ENCODE results near the gene THEM4.

The THEM4 gene

DNA sequence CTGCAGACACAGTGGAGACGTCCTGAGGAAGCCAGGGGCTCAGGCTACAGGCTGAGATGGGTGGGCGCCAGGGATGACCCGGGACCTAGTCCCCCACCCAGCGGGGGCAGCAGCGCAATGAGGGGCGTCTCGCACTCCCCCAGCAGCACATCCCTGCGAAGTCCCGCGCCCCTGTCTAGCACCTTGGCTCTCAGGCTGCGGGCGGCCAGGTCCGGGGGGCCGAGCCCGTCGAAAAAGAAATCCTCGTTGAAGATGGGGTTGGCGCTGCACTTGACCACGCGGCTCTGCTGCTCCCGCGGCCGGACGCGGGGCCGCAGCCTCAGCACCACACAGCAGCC is 71.5 kb downstream of the THEM4 start:
- no peak for DNase-seq (ENCODE audit: low read depth)

DNA sequence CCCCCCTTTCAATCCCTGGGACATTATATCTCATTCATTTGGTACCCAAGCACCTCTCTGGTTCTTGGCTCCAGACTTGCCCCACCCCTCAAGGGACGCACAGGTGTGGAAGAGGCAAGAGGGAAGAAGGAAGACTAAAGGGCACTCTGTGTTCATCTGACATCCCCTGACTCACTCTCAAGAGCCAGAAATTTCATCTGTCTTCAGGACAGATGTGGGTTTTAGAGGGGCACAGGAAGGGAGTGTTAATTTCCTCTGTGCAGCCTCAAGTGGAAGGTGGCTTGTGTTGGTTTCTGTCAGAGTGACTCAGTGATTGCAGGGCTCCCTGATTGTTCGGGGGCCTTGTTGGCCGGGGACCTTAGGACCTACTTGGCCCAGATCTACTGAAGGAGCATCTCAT is 72.1 kb downstream of the THEM4 start:
- DNase-seq (ENCODE audit: low read depth) = no peak

DNA sequence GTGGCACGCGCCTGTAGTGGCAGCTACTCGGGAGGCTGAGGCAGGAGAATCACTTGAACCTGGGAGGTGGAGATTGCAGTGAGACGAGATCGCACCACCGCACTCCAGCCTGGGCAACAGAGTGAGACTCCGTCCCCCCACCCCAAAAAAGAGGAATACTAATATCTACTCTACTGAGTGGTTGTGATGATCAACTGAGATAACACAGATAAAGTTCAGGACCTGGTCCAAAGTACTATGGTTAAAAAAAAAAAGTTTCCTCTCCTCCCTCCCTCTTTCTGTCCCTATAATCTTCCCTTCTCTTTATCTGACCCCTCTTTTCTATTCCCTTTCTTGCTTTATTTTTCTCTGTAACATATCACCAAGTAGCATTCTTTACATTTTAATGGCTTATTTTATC is 73.7 kb downstream of the THEM4 start:
- no peak for DNase-seq (ENCODE audit: low read depth)

DNA sequence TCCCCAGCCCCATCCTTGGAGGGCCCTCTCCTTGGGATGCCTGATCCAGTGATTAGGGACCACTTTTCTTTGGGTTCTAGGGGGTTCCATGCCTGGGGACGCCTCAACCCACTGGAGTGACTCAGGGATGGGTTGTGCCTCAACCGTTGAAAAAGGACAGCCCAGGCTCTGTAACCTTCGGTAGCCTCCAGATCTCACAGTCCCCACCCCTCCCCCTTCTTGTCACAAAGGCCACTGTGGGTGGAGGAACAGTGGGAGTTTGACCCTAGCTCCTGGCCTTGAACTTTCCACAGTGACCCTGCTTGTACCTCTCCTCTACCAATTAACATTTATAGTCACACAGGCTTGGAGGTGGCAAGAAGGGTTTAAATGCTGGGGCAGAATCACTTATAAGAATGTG is 75.1 kb downstream of the THEM4 start:
- DNase-seq (ENCODE audit: low read depth) = no peak

DNA sequence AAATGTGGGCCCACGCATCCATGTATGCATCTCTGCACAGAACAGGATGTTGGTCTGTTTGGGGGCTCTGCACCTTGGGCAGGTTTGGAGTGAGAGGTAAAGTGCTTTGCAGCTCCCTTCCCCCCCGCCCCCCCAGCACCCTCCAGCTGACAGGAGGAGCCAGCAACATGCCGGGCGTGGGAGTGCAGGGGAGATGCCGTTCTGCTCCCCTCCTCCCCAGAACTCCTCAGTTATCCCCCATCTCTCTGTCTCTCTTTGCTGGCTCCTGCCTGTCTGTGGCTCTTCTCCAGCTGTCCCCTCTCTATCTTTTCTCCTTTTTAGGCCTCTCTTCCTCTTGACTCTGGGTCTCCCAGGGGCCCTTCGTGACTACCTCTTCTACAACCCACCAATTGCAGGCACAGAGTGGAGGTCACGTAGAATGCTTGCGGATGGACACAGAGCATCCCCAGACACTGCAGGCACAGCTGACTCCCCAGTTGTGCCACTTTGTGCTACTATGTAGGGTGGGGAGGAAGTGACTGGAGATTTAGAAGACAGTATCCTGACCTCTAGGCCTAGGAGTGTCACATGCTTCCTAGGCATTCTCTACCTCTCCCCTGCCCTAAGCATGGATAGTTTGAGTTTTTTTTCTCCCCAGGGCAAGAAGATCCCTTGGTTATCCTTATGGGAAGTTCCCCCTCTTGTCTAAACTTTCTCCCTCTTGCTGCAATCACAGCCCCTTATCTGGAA is 76.0 kb downstream of the THEM4 start:
- DNase-seq (ENCODE audit: low read depth) = no peak

DNA sequence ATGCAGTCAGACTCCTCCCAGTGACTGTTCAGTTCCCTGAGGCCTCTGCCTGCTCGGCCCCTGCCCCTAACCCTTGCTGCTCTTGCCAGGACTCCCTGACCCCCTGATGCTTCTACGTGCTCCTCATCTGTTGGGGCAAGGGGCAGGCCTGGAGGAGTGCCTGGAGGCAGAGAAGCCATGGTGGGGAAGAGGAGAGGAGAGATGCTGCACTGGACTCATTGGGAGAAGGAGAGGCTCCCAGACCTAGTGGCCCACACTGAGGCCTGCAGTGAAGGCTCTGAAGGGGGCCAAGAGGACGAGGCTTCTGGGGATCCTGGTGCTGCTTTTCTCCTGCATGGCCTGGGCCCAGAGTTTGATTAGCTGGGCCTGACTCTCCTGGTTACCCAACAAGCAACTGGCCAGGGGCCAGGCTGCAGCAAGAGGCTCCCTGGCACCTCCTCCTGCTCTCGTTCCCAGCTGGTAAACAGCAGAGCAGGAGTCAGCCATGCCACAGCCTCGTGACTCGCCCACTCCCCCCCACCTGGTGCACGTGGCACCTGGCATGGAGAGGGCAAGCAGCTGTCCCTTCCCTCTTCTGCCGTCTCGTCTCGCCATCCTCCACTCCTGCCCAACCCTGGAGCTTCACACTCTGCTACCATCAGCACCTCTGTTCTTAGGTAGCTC is 76.9 kb downstream of the THEM4 start:
- DNase-seq (ENCODE audit: low read depth) = no peak

DNA sequence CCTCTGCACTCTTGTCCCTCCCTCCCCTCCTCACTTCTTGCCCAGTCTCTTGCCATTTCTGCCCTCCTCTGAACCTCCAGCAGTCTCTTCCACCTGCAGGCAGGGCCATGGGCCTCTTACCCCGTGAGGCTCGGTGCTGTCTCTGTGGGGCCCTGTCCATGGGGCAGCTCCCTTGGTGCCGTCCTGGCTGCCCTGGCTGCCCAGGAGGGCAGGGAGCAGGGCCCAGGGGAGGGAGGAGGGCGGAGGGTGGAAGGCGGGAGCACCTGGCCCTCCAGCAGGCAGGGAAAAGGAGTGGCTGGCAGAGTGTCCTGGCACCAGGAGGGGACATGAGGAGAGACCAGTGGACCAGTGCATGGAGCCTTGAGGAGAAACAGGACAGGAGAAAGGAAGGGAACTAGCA is 77.7 kb downstream of the THEM4 start, which contains the start of gene RORC:
RORC (minus strand) TSS at position 198 of the 400 bp plus-strand sequence; CDS start at position 160, 38 bp downstream.
- DNase-seq (ENCODE audit: low read depth) = no peak

DNA sequence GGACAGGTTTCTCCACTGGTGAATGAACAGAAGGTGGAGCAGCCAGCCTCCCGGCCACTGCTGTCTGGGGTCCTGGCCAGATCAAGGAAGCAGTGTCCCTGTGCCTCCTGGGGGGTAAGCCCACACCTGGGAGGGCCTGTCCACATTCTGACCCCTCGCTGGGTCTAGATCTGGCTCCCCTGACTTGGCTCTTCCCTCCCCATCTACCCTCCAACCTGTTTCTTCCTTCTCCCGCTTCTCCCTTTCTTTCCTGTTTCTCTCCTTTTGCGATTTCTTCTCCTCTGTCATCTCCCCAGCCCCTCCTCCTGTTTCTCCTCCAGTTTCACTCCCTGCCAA is 78.1 kb downstream of the THEM4 start:
- no peak for DNase-seq (ENCODE audit: low read depth)

DNA sequence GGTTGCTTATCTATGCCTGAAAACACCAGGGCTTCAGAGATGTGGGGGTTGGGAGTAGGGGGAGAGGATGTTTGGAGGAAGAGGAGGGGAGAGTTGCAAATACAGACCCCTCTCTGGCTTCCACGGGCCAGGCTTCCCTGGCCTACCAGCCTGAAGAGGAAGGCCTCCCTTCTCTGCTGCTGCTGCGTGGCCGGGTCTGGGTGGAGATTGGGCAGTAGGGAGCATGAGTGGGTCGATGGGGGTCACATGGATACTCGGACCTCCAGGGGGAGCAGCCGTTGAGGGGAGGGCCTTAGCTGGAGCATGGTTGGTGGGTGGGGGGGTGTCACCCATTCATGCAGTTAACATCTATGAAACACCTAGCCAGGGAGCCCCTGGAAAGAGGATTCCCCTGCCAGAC is 79.3 kb downstream of the THEM4 start:
- no peak for DNase-seq (ENCODE audit: low read depth)

DNA sequence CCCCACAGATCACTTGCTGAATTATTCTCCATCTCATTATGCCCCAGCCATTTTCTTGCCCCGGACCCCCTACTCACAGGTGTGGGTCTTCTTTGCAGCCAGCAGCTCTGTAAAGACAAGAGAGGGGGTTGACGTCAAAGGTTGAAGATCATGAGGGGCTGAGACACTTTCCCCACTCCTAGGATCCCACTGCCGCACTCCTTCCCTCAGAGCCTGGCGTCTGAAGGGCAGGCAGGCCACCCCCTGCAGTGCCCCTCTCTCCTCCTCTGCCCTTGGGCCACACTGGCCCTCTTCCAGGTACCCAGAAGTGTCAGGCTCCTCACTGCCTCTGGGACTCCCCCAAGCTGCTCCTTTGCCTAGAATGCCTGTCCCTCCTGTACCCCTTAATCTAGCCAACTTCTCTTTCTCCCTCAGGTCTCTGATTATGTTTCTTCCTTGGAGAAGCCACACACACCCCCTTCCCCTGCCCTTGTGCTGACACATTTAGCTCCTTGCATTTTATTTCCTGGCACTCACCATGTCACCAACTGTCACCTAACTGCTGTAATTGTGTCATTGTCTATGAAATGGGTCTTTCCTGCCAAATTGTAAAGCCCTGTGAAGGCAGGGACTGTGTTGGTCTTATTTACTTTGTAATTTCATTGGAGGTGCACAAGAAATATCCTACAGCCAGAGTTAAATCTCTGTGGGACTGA is 79.8 kb downstream of the THEM4 start:
- no peak for DNase-seq (ENCODE audit: low read depth)

DNA sequence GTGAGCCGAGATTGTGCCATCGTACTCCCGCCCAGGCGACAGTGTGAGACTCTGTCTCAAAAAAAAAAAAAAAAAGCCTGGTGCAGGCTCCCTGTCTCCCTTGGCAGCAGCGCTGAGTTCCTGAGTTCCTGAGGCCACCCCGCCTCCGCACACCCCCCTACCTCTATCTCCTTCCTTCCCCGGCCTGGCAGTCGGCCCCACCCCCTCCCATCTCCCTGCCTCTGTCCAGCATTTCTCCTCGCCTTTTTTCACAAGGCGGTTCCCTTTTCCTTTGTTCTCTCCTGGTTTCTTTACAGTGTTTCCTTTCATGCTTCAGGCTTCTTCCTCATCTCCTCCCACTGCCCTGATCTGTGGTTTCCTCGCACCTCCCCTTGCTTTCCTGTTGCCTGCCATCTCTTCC is 80.4 kb downstream of the THEM4 start:
- no peak for DNase-seq (ENCODE audit: low read depth)

DNA sequence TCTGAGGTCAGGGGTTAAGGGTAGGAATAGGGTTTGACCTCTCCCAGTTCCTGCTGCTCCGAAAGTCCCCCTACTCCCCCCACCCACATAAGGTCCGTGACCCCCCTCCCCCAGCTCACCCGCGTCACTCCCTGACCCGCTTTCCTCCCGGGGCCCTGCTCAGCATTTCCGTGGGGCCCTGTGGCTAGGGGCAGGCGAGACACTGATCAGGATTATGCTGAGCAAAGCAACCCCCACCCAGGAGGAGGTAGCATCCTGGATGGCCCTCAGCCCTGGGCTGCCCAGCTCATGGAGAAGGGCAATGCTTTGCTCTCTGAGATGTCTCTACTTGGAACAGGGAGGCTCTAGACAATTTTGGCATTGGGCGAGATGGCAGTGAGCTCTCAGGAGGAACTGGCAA is 81.5 kb downstream of the THEM4 start:
- no peak for DNase-seq (ENCODE audit: low read depth)

DNA sequence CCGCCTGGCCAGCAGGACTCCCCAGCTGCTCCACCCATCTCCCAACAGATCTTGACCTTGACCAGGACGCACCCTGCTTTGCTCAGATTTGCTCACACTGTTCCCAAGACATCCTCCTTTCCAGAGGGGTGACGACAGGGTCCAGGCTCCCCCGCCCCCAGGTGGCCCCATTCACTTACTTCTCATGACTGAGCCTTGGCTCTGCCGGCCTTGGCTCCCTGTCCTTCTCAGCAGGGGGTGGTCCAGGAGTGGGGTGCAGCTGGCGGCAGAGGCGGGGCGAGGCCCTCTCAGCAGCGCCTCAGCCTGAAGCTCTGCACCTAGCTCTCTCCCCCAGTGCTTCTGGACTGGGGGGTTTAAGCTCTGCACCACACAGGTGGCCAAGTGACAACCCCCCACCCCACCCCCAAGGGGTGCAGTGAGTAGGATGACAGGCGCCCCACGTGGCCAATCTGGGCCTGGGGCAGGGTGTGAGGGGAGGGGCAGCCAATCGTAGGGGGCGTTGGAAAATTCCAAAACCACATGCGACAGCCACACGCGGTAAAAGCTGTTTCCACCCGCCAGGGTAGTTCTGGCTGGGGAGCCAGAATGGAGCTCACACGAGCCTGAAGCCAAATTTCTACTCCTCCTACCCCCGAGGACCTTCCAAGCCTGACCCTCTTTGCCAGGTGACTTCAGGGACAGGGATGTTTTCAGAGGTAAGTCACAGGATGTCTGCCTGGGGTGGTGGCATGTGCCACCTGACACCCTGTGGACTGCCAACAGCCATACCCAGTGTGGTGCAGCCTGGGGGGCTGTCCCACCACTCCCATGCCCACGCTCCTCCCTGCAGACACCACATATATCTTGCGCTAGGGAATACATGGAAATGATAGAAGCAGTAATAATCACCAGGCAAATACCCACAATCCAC is 83.3 kb downstream of the THEM4 start:
- DNase-seq (ENCODE audit: low read depth) = no peak

DNA sequence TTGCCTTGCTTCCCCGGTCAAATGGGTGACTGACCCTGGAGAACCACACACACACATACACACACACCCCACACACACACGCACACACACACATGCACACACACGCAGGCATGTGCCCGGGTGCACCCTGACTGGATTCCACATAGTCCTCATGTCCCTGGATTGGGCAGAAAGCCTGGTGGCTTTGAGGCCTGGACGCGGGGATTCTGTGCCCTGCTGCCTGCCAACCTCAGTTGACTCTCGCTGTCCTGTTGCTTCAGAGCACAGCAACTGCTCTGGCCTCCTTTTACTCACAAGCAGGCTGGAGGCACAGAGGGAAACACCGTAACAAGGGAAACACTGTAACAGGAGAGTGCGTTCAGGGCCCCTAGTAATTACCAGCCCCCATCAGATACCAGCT is 84.1 kb downstream of the THEM4 start:
- DNase-seq (ENCODE audit: low read depth) = no peak
